Activated CD4-positive, CD25-positive, alpha-beta regulatory T cell (primary cell): ENCODE data around the gene NUDT22.
A peak's percentile ranks its signal among the peaks of the same experiment; 100 is the strongest.

ENCODE experiments used
- DNase-seq, 4 experiments: peaks; one replicate each; lab custom pipeline; 2025; lab: John Stamatoyannopoulos, UW

Gene NUDT22, protein sequence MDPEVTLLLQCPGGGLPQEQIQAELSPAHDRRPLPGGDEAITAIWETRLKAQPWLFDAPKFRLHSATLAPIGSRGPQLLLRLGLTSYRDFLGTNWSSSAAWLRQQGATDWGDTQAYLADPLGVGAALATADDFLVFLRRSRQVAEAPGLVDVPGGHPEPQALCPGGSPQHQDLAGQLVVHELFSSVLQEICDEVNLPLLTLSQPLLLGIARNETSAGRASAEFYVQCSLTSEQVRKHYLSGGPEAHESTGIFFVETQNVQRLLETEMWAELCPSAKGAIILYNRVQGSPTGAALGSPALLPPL

DNA sequence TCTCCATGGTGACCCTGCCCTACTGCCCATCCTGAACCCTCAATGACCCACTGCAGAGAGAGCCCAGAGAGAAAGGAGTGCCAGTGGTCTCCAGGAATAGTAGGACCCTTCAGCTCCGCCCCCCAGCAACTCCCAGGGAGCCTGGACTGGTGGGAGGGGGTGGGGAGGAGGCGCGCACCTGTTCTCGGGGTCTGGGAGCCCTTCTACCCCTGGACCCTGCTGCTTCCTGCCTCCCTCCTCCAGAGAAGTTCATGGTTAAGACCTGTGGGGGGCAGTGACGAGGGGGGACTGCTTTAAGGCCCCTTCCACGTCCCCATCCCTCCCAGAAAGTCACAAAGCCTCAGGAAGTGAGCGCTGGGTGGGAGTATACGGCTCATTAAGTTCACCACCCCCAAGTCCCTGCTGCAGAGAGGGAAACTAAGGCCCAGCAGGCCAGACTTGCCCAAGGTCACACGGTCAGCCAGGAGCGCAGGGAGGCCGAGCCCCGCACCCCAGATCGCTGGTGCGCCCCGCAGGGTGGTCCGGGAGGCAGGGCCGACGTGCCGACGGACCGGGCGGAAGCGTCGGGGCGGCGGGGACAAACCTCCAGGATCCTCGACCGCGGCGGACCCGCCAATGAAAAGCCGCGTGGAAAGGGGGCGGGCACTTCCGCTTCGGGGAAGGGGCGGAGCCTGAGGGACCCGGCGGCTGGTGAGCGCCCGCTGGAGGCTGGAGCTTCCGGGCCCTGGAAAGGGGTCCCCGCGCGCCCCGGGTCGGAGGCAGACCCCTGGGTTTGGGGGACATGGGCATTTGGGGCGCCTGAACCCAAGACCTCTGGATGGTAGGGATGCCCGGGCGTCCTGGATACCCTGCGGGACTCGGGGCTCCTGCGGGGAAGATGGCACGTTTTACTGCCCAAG lies at the start of gene NUDT22, which contains the start of gene TRPT1:
Gene NUDT22 (plus strand): TSS at position 667 of the 899 bp plus-strand sequence. CDS start 379 bp downstream, outside the sequence.
Gene TRPT1 (minus strand): TSS at position 579 of the 899 bp plus-strand sequence. CDS start 326 bp downstream, at position 253.
- peak; percentile 81 to 85 (median 84) for DNase-seq

DNA sequence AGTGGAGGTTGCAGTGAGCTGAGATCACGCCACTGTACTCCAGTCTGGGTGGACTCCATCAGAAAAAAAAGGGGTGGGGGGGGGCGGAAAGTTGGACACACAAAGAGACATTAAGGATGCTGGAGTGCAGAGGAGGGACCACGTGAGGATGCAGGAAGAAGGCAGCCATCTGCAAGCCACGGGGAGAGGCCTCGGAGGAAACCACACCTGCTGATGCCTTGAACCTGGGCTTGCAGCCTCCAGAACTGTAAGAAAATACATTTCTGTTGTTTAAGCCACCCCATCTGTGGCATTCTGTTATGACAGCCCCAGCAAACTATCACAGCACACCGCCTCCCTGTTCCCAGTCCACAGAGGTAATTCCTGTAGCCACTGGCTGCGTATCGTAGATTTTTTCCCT lies 49.3 kb upstream of the NUDT22 start:
- DNase-seq: no peak

DNA sequence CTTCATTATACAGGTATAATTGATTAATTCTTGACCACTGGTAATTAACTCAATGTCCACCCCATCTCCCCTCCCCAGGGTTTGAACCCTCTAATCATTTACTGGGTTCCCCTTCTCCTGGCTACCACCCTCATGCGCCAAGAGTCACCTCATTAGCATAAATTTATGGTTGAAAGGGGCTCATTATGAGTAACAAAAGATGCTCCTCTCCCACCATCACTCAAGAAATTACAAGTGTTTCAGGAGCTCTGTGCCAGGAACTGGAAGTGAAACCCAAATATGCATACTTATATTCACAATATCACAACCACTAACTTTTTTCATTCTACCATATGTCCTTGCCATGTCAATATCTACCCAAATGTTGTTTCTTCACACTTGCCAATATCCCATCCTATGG lies 47.9 kb upstream of the NUDT22 start:
- DNase-seq: no peak

DNA sequence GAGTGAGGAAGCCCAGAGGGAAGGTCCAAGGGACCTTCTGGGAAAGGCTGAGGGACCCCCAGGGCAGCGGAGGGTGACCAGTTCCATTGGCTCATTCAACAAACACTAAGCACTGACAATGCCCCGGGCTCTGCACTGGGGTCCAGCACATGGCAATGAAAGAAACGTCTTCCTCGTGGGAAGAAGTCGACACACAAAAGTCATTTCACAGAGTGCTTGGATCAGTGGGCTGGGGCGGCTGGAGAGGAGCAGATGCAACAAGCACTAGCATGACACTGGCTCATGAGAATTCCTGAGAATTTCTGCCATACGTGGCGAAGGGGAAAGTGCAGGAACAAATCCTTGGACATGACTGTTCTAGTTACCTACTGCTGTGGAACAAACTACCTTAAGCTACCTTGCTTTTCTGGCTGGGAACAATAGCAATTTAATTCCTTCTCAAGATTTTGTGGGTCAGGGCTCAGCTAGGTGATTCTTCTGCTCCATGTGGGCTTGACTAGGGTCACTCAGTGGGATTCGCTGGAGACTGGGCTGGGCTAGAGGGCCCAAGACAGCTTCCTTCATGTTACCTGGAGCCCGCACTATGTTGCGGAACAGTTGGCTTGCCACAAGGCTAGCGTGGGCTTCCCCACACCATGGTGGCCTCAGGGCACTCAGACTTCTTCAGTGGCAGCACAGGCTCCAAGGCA lies 47.0 kb upstream of the NUDT22 start:
- DNase-seq: no peak

DNA sequence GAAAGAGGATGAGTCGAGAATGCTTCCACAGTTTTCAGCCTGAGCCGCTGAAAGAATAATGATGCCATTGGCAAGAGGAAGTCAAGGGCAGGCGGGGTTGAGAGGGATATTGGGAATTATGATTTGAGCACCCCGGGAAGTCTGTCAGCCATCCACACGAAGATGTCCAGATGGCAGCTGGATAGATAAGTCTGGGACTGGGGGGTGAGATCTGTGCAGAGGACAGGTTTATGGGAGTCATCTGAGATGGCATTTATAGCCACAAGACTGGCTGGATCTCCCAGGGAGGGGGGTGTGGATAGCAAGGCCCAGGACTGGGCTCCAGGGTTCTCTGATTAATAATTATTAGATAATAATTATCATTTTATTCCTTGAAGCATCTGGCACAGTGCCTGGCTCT lies 45.2 kb upstream of the NUDT22 start:
- DNase-seq: no peak

DNA sequence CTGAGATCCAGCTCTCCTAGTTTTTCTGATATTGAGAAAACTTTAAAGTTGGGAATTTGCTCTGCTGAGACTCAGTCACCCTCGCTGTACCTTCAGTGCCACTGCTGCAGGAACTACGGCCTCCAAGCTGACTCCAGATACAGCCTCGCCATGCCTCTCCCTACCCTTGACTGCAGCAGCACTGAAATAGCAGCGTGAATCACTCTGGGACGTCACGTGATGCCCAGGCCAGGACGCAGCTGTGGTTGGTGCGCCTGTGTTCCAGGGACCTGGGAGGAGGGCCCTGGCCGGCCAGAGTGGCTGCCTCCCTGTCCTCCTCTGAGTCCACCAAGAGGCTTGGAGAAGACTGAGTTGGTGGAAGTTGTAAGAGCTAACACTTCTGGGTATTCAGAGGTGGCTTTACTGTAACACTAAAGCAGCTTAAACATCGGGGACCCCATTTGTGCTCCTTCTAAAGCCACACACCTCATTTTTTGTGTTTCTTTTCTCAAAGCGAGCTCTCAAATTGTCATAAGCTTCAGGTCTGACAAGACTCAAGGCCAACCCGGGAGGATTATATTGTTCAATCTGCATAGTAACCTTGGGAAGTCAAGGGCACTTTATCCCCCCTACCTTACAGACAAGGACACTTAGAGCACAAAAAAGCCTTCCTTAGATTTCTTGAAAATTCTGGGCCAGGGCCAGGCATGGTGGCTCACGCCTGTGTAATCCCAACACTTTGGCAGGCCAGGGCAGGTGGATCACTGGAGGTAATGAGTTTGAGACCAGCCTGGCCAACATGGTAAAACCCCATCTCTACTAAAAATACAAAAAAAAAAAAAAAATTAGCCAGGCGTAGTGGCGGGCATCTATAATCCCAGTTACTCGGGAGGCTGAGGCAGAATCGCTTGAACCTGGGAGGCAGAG lies 44.3 kb upstream of the NUDT22 start:
- no peak for DNase-seq

DNA sequence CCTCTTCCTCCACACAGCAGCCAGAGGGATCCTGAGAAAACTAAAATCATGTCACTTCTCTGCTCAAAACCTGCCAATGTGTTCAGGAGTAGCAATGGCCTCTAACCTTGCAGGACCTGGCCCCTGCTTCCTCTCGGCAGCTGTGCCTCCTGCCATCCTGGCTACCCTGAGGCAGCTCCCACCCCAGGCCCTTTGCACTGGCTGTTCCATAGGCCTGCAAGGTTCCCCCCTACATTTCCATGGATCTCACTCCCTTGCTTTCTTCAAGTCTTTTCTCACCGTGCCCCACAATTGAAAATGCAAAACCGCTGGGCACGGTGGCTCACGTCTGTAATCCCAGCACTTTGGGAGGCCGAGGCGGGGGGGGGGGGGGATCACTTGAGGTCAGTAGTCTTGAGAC lies 42.2 kb upstream of the NUDT22 start:
- no peak for DNase-seq

DNA sequence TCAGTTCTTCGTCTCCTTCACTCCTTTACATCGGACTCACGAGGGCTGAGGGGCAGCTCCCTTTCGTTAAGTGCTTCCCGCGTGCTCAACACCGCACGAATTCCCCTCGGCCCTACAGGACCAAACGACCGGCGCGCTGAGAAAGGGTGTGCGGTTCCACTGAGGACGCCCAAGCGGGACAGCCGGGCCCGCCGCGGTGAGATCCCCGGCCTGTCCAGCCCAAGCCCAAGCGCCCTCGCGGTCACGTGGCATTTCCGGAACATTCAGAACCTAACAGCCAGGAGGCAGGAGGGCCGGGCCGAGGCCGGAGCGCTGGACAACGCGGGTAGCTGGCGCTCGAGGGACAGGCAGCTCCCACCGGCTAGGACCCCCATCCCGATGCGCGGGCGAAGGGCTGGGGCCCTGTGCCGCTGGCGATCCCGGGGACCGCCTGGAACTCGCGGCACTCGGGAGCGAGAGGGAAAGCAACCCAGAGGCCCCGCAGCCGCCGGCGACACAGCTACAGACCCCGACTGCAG lies 40.8 kb upstream of the NUDT22 start:
- DNase-seq: no peak

DNA sequence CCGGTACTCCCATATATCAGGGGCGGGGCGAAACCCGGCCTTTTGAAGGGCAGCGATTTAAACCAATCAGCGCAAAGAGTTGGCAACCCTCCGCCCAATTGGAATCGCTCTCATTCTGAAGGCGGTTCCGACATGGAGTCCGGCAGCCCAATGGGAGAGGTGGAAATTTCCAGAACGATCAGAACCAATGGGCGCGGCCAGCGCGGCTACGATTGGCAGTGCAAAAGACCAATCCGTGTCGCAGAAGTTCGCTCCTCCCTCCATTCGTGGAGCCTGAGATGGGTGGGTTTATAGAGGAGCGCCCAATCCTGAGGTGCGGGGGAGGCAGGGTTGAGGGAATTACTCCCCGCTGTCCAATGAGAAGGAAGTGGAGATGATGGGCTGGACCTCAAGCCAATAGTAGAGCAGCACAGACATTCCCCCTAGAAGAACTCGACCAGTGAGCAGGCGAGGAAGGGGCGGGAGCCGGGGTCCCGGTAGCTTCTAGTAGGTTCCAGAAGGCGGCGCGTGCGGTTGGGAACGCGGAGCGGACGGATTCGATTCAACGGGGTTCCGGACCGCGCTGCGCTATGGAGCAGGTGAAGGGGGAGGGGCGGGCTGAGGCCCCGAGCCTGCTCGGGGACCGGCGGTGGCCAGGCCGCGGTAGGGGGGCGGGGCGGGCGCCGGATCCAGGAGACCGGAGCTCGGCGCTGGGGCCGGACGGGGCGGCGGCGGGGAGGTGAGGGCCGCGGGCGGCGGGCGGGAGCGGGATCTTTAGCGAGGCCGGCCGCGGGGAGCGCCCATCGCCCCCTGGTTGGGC lies 40.2 kb upstream of the NUDT22 start, which contains the start of gene STIP1:
Gene STIP1 (plus strand): TSS at position 479 of the 799 bp plus-strand sequence. CDS start 91 bp downstream, at position 570.
- peak; percentile 99 to 100 (median 100) for DNase-seq

DNA sequence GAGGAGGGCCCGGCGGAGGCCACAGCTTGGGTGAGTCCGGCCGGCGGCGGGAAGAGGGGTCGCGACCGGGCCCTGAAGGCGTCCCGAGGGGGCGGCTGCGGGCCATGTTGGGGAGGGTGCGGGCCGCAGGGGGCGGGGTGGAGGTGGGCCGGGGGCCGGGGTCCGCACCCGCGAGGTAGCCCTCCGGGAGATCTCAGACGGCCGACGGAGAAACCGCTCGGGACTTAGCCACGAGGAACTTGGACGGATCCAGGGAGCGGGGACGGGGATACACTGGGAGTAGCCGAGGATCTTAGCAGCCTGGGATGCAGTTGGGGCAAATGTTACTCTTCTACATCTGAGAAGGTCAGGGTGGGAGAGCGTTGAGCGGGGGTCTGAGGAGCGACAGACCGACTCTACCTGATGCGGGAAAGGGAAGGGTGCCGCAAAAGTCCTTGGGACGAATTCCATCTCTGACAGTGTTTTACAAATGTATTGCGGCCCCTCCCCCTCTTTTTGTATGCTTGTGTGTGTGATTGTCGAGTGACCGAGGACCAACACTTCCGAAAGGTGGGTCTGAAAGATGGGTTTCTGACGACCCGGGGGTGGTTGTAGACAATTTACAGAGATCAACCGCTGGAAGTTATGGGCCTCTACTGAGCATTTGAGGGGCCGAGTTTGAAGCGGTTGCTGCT lies 39.4 kb upstream of the NUDT22 start:
- no peak for DNase-seq

DNA sequence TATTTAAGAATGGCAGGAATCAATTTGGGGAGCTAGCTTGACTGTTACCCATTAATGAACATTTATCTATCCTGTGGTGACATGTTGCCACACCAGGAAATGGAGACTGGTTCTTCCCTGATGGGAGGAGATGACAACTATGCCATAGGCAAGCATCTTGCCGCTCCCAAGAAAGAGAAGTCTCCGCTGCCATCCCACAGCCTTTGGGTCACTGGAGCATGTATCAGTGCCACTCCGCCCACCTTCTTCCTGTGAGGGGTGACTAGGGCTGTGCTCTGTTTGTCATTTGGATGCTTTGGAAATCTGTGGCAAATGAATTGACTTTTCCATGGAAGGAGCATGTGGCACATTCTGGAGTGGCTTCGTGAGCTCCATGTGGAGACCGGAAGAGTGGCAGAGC lies 33.6 kb upstream of the NUDT22 start:
- no peak for DNase-seq

DNA sequence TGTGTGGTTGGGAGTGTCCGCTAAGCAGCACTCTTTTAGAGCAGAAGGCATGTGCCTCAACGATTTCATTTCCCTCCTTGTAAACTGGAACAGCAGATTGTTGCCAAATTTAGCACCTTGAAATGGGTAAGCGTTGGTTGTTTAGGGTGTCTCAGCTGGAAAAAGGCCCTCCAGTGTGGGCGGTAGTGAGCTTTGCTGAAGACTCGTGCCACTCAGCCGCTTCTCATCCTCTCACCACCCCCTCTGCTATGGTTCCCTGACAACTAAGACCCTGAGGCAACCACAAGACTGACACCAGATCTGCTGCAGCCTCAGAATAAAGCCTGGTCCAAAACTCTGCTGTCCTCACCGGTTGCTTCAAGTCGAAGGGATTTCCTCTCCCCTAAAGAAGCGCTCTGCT lies 29.4 kb upstream of the NUDT22 start:
- no peak for DNase-seq

DNA sequence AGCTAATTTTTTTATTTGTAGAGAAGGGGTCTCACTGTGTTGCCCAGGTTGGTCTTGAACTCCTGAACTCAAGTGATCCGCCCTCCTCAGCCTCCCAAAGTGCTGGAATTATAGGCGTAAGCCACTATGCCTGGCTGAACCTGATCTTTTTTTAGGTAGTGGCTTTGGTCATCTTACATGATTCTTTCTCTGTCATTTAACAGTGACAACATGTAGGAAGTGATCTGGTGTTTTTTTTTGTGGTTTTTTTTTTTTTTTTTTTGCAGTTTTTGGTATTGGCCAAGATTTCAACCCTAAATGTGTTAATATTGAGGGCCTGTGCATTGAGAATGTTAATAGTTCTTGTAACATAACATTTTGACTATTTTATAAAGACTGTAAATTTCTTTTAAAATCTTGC lies 27.6 kb upstream of the NUDT22 start:
- no peak for DNase-seq

DNA sequence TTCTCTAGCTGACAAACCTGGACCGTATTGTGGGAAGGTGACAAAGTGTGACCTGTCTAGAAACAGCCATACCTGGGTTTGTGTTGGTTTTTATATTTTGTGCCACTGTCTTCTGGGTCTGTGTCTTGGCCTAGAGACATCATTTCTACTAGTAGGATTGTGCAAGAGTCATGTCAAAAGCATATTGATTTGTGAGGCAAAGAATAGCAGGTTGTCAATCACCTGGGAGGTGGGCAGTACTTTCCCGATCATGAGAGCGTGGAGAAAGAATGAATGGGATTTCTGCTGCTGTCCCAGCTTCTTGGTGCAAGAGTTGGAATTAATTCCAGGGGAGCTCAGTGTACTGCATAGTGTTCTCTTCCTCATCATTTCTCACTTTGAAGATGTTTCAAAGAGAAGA lies 24.5 kb upstream of the NUDT22 start:
- DNase-seq: no peak

DNA sequence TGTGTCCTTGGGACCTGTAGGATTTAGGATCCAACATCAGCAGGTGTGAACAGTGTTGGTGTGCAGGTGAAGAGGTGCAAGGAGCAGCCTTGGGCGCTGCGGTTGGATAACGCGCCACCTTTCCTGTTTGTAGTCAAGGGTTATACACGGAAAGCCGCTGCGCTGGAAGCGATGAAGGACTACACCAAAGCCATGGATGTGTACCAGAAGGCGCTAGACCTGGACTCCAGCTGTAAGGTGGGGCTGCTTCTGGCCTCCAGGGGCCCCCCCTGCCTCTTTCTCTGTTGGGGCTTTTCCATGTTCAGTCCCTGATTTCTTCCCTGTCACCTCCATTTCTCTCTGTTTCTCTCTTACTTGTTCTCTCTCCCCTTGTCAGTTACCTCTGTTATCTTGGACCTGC lies 23.1 kb upstream of the NUDT22 start:
- DNase-seq: no peak

DNA sequence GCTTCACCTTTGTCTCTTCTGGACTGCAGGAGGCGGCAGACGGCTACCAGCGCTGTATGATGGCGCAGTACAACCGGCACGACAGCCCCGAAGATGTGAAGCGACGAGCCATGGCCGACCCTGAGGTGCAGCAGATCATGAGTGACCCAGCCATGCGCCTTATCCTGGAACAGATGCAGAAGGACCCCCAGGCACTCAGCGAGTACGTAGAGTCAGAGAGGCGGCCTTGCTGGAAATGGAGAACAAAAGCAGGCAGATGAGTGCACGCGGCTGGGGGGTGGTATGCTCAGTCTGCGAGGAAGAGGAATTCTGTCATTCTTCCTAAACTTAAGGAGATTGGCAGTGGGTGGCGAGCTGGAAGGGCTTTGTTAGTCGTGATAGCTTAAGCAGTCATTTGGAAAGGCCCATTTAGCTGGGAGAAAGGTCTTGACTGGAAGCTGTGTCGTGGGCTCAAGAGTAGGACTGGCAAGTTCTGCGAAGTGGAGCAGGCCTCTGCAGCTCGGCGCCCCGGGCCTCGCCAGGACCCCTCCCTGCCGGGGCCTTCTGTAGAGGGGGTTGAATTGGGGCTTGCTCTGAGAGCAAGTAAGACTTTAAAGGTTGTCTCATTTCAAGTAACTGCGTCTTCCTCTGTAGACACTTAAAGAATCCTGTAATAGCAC lies 22.5 kb upstream of the NUDT22 start:
- no peak for DNase-seq

DNA sequence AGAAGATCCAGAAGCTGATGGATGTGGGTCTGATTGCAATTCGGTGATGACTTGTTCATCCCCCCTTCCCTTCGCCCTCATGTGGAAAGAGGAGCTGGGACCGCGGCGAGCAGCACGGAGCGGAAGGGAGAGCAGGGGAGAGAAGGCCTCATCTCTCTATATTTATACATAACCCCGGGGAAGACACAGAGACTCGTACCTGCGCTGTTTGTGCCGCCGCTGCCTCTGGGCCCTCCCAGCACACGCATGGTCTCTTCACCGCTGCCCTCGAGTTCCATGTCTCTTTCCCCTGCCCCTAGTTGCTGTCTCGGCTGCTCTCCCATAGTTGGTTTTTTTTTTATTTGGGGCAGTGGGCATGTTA lies 22.0 kb upstream of the NUDT22 start:
- DNase-seq: no peak

DNA sequence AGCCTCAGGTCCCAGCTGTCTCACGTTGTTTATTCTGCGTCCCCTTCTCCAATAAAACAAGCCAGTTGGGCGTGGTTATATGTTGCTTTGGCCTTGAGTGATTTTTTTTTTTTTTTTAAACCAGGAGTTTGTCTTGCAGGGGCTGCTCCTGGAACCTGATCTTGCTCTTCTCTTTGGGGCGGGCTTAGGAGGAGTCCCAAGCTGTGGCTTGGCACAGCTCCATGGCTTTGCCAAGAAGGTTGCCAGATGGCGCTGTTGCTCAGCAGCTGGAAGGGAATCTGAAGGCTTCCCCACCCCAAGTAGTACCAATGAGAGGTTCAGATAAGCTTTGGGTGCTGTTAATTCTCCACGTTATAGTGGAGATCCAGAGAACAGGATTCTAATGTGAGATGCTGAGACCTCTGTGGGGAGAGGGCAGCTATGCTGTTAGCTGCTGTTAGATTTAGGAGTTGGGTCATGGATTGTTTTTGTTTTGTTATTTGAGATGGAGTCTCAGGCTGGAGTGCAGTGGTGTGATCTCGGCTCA lies 21.5 kb upstream of the NUDT22 start:
- DNase-seq: peak in 3 of 4 experiments; percentile 35 to 64 (median 58)
